ENCODE results near the gene MTG1.

MTG1 gene

DNA sequence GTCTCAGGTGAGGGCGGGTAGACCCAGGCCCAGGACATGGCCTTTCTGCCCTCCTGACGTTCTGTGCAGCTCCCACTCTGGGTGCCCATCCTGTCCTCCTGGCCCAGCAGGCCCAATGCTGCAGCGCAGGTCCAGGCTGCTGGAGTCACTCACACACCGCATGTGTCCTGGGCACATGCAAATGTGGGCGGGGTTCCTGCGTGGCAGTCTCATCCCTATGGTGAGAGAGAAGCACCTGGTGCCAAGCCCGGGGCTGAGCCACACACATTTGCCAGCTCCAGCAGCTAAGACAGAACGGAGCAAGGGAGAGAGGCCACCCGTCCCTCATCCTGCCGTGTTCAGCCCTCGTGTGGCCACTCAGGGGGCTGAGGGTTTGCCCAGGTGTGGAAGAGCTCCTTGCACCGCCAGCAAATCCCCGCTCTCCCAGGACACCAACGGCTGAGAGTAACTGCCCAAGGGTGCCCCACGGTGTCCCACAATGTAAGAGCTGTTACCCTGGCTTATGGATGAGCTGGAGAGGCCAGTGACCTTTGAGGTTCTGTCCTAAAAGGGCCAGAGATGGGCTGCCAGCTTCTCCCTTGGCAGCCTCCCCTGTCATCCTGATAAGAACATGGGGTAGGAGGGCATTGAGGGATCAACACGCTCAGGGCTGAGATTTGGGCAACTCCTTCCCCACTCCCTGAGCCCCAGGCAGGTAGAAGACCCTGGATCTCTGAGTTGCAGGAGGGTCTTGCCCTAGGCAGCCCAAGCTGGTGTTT is 40.6 kb upstream of the MTG1 start:
- Histone ChIP-seq H3K4me1 (ENCODE audit: control insufficient read depth, insufficient read depth, low read length) (peaks cover 5% of the 10 kb centered on the region), H3K27me3 (ENCODE audit: control insufficient read depth, insufficient read depth, low read length) (no peaks in the 10 kb centered on the region), H3K9me3 (ENCODE audit: control insufficient read depth, insufficient read depth, low read length) (no peaks in the 10 kb centered on the region), H3K36me3 (ENCODE audit: control insufficient read depth, insufficient read depth, low read length) (peaks cover 3% of the 10 kb centered on the region; the same call in 1 of the 2 replicates), H3K27ac (ENCODE audit: low read length) (no peak overlapping the region), H3K4me3 (ENCODE audit: low read length) (no peak overlapping the region)
- no peak for DNase-seq (ENCODE audit: low read depth, low spot score)
- no CpG with 5 or more reads among the region's 16 CpGs for WGBS (ENCODE audit: insufficient coverage, insufficient read length)

DNA sequence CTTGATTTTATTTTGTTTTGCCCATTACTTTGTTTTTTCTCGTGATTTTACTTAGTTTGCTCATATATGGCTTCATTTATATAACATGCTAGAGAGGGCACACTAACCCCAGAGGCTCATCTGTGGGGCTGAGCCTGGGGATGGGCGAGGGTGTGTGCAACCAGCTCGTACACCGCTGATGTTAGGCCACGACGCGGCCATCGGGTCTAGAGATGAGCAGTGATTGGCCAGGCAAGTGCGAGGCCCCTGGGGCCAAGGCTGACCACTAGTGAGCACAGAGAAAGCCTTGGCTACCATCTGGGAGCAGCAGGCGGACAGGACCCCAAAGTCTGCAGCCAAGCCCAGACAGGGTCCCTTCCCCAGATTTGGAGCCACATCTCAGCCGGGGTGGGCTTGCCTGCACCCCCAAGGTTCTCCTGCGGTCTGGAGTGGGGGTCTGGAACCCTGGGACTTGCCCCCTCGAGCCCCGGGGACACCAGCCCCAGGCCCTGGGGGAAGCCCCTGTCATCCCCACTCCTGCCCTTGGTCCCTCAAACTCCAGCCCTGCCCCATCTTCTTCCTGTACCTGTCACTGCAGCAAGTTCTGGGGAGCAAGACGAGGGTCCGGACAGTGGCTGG is 39.9 kb upstream of the MTG1 start:
- no CpG with 5 or more reads among the region's 16 CpGs for WGBS (ENCODE audit: insufficient coverage, insufficient read length)
- Histone ChIP-seq H3K27me3 (ENCODE audit: control insufficient read depth, insufficient read depth, low read length) (no peaks in the 10 kb centered on the region), H3K27ac (ENCODE audit: low read length) (no peak overlapping the region), H3K36me3 (ENCODE audit: control insufficient read depth, insufficient read depth, low read length) (peaks cover 3% of the 10 kb centered on the region; the same call in 1 of the 2 replicates), H3K4me1 (ENCODE audit: control insufficient read depth, insufficient read depth, low read length) (peaks cover 5% of the 10 kb centered on the region), H3K9me3 (ENCODE audit: control insufficient read depth, insufficient read depth, low read length) (no peaks in the 10 kb centered on the region), H3K4me3 (ENCODE audit: low read length) (no peak overlapping the region)
- no peak for DNase-seq (ENCODE audit: low read depth, low spot score)

DNA sequence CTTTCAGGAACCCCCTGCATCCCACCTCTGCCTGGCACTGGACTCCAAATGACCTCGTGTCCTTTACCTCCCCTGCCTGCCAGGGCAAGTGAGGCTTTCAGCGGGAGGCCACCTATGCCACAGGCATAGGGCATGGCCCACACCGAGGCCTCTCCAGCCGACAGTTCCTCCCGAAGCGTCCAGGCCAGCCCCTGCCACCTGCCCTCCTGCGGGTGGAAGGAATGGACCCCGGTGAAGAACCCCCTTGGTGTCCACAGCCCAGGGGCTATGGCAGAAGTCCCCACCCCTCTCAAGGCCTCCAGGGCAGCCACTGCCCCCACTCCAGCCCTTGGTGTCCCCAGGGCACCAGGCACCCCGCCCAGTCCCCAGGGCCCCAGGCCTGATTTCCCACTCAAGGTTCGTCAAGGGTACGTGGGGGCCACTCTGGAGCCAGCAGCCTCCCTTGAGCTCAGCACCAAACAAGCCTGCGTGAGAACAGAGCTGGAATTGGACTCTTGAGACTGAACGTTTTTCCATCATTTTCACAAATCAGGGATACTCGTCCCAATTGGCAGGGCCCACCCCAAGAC is 39.2 kb upstream of the MTG1 start:
- Histone ChIP-seq H3K36me3 (ENCODE audit: control insufficient read depth, insufficient read depth, low read length) (peaks cover 3% of the 10 kb centered on the region; the same call in 1 of the 2 replicates), H3K27ac (ENCODE audit: low read length) (no peak overlapping the region), H3K27me3 (ENCODE audit: control insufficient read depth, insufficient read depth, low read length) (no peaks in the 10 kb centered on the region), H3K4me3 (ENCODE audit: low read length) (no peak overlapping the region), H3K9me3 (ENCODE audit: control insufficient read depth, insufficient read depth, low read length) (no peaks in the 10 kb centered on the region), H3K4me1 (ENCODE audit: control insufficient read depth, insufficient read depth, low read length) (peaks cover 5% of the 10 kb centered on the region)
- no CpG with 5 or more reads among the region's 14 CpGs for WGBS (ENCODE audit: insufficient coverage, insufficient read length)
- no peak for DNase-seq (ENCODE audit: low read depth, low spot score)

DNA sequence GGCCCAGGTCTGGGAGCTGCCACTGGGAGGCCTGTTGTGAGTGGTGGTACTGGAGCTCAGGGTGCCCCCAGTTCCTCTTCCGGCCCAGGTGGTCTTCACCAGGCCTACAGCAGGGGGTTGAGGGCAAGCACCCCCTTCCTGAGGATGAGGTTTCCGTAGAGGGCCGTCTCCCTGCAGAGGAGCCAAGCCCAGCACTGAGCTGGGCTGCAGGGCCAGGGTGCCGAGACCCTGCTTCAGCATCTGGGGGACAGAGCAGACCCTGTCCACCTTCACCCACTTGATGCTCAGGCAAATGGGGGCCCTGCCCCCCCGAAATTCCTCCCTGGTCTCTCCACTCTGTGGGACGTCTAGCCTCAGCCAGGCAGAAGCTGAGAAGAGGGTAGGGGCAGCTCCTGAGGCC is 38.7 kb upstream of the MTG1 start:
- no CpG with 5 or more reads among the region's 6 CpGs for WGBS (ENCODE audit: insufficient coverage, insufficient read length)
- H3K36me3 ChIP-seq (ENCODE audit: control insufficient read depth, insufficient read depth, low read length) = peaks cover 3% of the 10 kb centered on the region; the same call in 1 of the 2 replicates
- no peak overlapping the region for H3K27ac ChIP-seq (ENCODE audit: low read length)
- H3K9me3 ChIP-seq (ENCODE audit: control insufficient read depth, insufficient read depth, low read length) = no peaks in the 10 kb centered on the region
- no peak overlapping the region for H3K4me3 ChIP-seq (ENCODE audit: low read length)
- no peaks in the 10 kb centered on the region for H3K27me3 ChIP-seq (ENCODE audit: control insufficient read depth, insufficient read depth, low read length)
- DNase-seq (ENCODE audit: low read depth, low spot score) = no peak
- peaks cover 5% of the 10 kb centered on the region for H3K4me1 ChIP-seq (ENCODE audit: control insufficient read depth, insufficient read depth, low read length)

DNA sequence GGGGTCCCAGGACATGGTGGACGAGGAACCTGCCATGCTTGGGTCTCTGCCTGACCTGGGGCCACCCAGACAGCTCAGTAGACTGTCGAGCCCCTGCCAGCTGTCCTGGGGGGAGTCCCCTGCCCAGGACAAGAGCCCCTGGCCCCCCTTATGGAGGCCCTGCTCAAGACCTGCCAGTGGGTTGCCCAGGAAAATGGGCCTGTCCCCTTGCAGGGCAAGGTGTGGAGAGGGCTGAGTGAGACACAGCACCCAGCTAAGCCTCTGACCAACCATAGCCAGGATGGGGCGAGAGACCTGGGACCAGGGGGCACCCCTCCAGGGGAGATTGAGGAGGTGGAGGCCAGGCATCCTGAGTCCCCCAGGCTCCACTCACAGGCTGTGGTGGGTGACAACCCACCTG is 38.0 kb upstream of the MTG1 start:
- WGBS (ENCODE audit: insufficient coverage, insufficient read length) = no CpG with 5 or more reads among the region's 3 CpGs
- Histone ChIP-seq H3K9me3 (ENCODE audit: control insufficient read depth, insufficient read depth, low read length) (no peaks in the 10 kb centered on the region), H3K27me3 (ENCODE audit: control insufficient read depth, insufficient read depth, low read length) (no peaks in the 10 kb centered on the region), H3K4me3 (ENCODE audit: low read length) (no peak overlapping the region), H3K4me1 (ENCODE audit: control insufficient read depth, insufficient read depth, low read length) (peaks cover 5% of the 10 kb centered on the region), H3K27ac (ENCODE audit: low read length) (no peak overlapping the region), H3K36me3 (ENCODE audit: control insufficient read depth, insufficient read depth, low read length) (peaks cover 3% of the 10 kb centered on the region; the same call in 1 of the 2 replicates)
- DNase-seq (ENCODE audit: low read depth, low spot score) = no peak

DNA sequence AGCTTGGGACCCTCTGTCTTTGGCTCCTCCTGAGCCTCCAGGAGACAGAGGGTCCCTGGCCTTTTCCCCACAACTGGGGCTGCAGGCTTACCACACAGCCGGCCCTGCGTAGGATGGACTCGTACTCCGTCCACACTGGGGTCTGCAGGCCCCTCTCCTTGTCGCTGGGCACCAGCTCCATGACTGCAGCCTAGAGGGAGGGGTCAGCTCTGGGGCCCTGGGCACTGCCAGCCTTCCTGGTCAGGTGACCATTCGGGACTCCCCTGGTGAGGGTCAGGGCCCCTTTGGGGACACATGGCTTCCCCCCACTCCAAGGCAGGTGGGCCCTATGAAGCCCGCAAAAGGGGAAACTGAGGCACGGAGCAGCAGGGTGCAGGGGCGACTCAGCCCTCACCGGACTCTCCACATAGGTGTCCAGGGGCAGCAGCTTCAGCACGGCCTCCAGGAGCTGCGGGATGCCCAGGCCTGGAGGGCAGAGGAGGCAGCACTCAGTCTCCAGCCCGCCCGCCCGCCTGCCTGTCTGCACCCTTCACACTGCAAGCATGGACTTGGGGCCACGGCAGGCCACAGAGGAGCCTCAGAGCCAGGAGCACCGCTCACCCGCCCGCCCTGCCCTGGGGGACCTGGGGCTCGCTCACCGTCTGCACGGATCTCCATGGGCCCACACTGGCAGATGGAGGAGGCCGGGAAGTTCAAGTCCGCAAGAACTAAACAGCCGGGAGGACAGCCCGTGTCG is 37.2 kb upstream of the MTG1 start:
- Histone ChIP-seq H3K27me3 (ENCODE audit: control insufficient read depth, insufficient read depth, low read length) (no peaks in the 10 kb centered on the region), H3K4me3 (ENCODE audit: low read length) (peak overlapping the region; percentile 84), H3K27ac (ENCODE audit: low read length) (no peak overlapping the region), H3K36me3 (ENCODE audit: control insufficient read depth, insufficient read depth, low read length) (peaks cover 4% of the 10 kb centered on the region; the same call in 1 of the 2 replicates), H3K4me1 (ENCODE audit: control insufficient read depth, insufficient read depth, low read length) (peaks cover 3% of the 10 kb centered on the region), H3K9me3 (ENCODE audit: control insufficient read depth, insufficient read depth, low read length) (no peaks in the 10 kb centered on the region)
- no peak for DNase-seq (ENCODE audit: low read depth, low spot score)
- no CpG with 5 or more reads among the region's 27 CpGs for WGBS (ENCODE audit: insufficient coverage, insufficient read length)

DNA sequence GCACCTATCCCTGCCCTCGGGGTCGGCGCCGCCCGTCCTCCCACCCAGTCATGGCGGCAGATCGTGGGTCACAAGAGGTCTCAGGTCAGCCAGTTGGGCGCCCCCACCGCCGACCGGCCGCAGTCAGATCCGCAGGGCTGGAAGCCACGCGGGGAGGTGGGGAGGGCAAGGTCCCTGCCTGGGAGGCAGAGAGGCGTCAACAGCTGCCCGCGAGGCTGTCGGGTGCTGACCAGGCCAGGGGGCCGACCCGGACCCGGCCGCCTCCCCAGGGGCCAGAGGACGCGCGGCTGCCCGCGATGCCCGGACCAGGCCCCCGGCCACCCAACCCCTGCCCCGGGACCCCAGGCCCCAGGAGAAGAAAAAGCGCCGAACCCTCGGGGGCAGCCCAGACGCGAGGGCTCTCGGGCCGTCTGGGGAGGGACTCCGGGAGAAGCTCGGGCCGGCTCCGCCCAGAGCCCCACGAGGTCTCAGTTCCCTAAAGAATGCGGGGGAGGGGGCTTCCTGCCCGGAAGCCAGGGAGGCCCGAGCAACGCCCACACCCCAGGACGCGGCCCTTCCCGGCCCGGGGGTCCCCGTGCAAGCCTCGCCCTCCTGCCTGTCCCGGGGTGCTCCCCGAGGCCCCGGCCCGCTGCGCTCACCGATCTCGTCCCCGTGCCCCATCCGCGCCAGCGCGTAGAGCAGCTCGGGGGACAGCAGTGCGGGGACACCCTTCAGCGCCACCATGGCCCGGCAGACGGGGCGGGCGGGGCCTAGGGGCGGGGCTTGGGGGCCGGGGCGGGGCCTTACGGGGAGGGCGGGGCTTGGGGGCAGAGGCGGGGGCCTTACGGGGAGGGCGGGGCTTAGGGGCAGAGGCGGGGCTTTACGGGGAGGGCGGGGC is 36.4 kb upstream of the MTG1 start, which contains the start of gene FUOM:
Gene FUOM (minus strand): TSS at position 735 of the 877 bp plus-strand sequence. CDS start 12 bp downstream, at position 723.
- H3K4me3 ChIP-seq (ENCODE audit: low read length) = peak within 1 kb of the TSS; percentile 84
- no peaks in the 10 kb centered on the region for H3K27me3 ChIP-seq (ENCODE audit: control insufficient read depth, insufficient read depth, low read length)
- DNase-seq (ENCODE audit: low read depth, low spot score) = no peak
- H3K9me3 ChIP-seq (ENCODE audit: control insufficient read depth, insufficient read depth, low read length) = no peaks in the 10 kb centered on the region
- H3K36me3 ChIP-seq (ENCODE audit: control insufficient read depth, insufficient read depth, low read length) = peaks cover 10% of the 10 kb centered on the region
- no CpG with 5 or more reads among the region's 83 CpGs for WGBS (ENCODE audit: insufficient coverage, insufficient read length)
- H3K4me1 ChIP-seq (ENCODE audit: control insufficient read depth, insufficient read depth, low read length) = peaks cover 3% of the 10 kb centered on the region
- no peak within 1 kb of the TSS for H3K27ac ChIP-seq (ENCODE audit: low read length)

DNA sequence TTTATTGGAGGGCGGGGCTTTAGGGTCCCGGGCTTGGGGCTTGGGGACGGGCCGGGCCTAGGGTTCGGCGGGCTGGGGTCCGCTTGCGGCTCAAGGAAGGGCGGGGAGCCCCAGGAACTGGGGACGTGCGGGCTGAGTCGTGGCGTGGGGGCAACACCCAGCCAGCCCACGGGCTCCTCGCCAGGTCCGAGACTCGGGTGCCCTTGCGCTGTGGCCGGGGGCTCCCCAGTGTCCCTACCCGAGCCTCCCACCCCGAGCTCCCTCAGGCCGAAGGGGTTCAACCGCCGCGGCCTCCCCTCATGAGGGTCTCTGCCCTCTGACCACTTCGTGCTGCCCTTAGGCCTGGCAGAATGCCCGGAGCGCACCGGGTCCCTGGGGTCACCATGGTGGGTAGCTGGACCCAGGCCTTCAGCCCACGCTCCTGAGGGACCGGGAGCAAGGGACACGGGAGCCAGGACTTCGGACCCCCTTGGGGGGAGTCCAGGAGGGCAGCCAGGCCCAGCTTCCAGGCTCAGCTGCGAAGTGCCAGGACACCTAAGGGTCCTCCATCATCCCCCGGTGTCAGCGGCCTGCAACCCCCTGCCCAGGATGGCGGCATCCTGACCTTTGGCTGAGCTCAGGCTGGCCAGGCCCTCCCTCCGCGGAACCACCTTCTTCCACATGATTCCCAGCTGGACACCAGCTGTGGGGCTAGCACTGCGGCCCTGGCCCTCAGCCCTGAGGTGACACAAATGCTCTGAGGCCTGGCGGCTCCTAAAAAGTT is 35.6 kb upstream of the MTG1 start:
- H3K36me3 ChIP-seq (ENCODE audit: control insufficient read depth, insufficient read depth, low read length) = peaks cover 17% of the 10 kb centered on the region
- H3K27ac ChIP-seq (ENCODE audit: low read length) = no peak overlapping the region
- H3K4me3 ChIP-seq (ENCODE audit: low read length) = no peak overlapping the region
- no CpG with 5 or more reads among the region's 41 CpGs for WGBS (ENCODE audit: insufficient coverage, insufficient read length)
- H3K9me3 ChIP-seq (ENCODE audit: control insufficient read depth, insufficient read depth, low read length) = no peaks in the 10 kb centered on the region
- no peak for DNase-seq (ENCODE audit: low read depth, low spot score)
- no peaks in the 10 kb centered on the region for H3K27me3 ChIP-seq (ENCODE audit: control insufficient read depth, insufficient read depth, low read length)
- peaks cover 3% of the 10 kb centered on the region; the same call in 1 of the 2 replicates for H3K4me1 ChIP-seq (ENCODE audit: control insufficient read depth, insufficient read depth, low read length)

DNA sequence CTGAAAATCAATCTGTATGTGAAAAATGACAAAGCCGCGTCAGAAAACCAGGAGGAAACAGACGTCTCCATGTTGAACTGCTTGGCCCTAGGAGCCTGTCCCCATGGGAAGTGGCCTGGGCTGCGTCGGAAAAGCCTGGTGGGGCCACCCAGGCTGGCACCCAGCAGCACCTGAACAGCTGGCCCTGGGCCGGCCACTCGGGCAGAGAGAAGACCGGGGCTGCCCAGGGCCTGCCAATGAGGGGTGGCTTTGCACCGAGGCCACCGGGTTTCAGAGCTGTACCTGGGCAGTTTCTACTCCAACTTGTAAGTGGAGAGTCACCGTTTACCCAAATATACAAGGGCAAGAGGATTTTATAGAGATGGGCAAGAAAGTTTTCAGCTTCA is 35.0 kb upstream of the MTG1 start:
- H3K27me3 ChIP-seq (ENCODE audit: control insufficient read depth, insufficient read depth, low read length) = no peaks in the 10 kb centered on the region
- WGBS (ENCODE audit: insufficient coverage, insufficient read length) = no CpG with 5 or more reads among the region's 11 CpGs

More for the DNA sequence above, 35.0 kb upstream of the MTG1 start:
- H3K4me1 ChIP-seq (ENCODE audit: control insufficient read depth, insufficient read depth, low read length) = peaks cover 3% of the 10 kb centered on the region; the same call in 1 of the 2 replicates
- no peaks in the 10 kb centered on the region for H3K9me3 ChIP-seq (ENCODE audit: control insufficient read depth, insufficient read depth, low read length)
- peaks cover 17% of the 10 kb centered on the region for H3K36me3 ChIP-seq (ENCODE audit: control insufficient read depth, insufficient read depth, low read length)
- no peak overlapping the region for H3K27ac ChIP-seq (ENCODE audit: low read length)
- no peak for DNase-seq (ENCODE audit: low read depth, low spot score)
- H3K4me3 ChIP-seq (ENCODE audit: low read length) = no peak overlapping the region; the same call in 1 of the 2 replicates

All from iPS DF 6.9 (cell line).